HG03175 (cell line): ENCODE data around the gene CCDC178.
"Not testable (repeated sequence)": the region's sequence is repeated elsewhere in the genome, so short reads cannot be mapped to it uniquely, and the experiment has no call there.

Experiments
- ATAC-seq: cut with Tn5 transposase; IDR thresholded peaks from one replicate; pipeline ENCODE4 v1.9.1; 2021; ENCODE audit warnings: mild to moderate bottlenecking, moderate library complexity; ENCODE audit not compliant: unreplicated experiment

The CCDC178 gene, protein sequence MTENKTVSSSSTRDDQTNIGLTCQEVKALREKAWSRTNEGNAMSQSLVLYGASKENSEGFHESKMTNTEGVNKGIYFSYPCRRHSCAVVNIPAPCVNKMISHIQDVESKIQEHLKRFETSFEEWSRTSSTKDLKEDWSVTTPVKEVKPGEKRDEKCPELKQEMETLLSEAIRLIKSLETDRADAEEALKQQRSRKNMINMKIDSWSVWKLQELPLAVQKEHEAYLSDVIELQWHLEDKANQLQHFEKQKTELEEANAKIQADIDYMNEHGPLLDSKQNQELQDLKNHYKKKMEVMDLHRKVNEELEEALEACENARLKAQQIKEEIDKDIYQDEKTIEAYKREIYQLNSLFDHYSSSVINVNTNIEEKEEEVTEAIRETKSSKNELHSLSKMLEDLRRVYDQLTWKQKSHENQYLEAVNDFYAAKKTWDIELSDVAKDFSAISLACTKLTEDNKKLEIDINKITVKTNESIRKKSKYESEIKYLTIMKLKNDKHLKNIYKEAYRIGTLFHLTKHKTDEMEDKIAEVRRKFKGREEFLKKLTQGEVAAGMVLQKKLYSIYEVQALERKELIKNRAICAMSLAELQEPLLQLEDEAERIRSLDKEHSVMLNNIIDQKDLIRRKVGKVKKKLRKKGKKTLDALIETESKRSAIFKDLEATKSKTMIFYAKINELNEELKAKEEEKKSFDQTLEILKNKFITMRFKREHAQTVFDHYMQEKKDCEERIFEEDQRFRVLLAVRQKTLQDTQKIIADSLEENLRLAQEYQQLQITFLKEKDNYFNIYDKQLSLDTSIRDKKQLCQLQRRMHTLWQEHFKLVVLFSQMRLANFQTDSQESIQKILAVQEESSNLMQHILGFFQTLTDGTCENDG

DNA sequence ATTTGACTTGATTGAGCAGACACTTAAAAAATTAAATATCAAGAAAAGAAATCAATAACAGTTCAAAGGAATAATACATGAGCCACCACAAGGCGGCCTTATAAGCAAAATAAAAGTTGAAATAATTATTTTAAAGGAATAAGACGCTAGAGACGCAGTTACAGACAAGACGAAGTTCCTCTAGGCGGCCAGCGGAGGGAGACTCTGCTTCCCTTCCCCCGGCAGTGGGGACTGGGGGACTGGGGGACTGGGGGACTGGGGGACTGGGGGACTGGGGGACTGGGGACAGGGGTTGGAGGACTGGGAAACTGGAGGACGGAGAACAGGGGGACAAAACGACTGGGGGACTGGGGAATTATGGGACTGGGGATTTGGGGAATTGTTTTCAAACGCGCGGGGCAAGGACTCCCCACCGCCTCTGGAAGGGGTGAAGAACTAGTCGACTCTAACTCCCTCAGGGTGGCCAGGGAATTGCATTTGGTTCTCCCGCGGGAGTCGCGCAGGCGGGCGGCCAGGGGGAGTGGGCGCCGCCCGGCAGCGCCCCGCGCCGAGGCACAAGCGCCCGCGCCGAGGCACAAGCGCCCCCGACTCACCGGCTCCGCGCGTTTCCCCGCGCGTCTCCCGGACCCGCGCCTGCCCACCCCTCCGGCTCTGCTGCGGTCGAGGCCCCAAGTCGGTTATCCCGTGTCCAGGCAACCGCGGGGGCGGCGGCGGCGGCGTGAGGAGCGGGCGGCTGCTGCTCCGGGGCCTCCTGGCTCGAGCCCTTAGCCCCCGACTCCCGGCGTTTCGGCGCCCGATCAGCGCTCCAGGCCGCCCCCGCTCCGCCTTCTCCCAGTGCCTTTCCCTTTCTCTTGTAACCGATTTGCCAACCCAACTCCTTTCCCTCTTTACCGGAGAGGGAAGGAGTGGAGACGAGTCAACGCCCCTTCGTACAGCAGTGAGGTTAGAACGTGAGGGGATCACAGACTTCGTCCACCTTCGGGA, at the start of gene CCDC178:
TSS of gene CCDC178 (minus strand) at position 662 of the 984 bp plus-strand sequence. CDS start 28,633 bp downstream, outside the sequence.
- no peak for ATAC-seq

DNA sequence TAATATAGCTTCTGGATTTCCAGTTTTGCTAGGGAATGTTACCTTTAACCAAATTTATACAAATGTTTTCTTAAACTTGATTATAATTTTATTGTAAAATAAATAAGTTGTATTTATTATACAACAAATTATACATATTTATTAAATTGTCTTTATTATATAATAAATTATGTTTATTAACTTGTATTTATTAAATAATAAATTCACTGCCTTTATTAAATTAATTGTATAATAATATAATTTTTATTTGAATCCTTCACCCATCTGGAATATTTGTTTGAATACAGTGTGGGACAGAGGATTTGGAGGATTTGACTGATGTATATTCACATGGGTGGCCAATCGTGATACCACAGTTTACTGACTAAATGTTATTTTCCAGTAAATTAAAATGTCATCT, 43.4 kb upstream of the CCDC178 start:
- no peak for ATAC-seq

DNA sequence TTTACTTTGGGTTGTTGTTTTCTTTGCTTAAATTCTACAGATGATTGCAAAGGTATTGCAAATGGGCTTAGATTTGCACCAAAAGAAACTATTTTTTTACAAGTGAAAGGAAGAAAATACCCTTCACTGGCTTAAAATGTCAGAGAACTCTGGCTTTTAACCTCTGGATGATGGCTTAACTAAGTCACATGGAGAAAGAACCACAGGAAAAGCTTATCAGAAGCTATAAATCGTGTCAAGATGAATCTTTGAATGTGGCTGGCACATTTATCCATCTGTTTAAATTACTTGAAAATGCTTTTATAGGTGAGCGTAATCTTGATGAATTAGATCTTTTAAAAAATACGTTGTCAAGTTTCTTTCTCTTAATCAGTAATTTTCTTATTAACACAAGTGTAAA, 32.0 kb upstream of the CCDC178 start:
- ATAC-seq: no peak

DNA sequence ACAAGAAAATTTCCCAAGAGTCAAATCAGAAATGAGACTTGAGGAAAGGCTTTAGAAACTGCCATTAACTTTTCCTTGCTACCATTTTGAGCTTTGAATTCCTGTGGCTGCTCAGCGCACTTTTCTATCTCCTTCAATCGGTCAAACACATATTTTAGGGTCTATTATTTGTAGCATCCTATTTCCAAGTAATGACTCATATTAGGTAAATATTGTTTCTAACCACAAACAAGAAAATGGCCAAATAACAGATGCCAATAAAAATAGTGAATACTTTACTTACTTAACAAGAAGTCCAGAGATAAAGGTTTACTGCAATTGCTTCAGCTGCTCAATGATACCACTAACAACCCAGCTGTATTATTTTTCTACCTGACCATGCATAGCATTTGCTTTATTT, 29.7 kb upstream of the CCDC178 start:
- no peak for ATAC-seq

DNA sequence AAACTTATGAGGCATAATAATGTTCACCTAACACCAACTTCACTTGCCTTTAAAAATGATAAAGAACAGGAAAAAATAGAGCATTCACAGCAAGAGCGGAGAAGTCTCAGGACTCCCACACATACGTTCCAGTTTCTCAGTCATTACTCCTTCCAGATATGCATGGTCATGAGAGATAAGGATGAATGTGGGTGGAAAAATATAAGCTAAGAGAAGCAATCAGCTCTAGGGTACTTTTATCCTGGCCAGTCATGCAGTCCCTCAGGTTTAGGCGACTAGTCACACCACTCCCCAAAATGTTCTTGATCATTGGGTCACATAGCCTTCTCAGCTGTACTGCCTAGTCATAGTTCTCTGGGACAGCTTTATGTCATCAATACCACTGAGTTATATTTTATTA, 29.2 kb upstream of the CCDC178 start:
- no peak for ATAC-seq

DNA sequence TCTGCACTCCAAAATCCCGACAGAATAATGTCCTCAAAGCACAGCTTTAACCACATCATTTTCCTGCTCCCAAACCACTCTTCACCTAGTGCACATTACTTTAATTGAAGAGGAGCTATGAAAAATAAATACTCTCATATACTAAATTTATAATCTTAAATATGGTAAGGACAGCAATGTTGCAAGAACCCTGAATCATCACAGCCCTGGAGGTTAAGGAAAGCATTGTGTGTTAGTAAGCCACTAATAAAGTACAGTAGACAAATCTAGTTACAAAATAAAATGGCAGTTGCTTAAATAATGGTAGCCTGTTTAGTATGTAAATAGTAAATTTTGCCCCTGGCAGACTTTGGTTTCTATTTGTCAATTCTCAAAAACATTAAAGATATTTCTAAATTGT, 27.0 kb upstream of the CCDC178 start:
- no peak for ATAC-seq

DNA sequence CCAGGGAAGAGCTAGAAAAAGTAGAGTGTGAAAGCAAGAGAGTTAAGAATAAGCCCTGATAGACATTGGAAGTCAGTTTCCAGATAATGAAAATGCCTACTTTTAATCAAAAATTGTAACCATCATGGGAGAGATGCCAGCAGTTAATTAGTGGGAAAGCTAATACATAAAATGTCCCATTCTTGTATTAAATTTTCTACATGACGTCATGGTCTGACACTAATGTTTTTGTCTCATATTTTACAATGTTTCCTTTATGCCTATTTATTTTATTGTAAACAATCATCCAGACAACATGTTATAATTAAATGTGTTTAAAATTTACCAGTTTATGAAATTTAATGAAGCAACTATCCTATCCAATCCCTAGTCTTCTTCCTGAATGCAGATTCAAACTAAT, 26.3 kb upstream of the CCDC178 start:
- ATAC-seq: no peak

DNA sequence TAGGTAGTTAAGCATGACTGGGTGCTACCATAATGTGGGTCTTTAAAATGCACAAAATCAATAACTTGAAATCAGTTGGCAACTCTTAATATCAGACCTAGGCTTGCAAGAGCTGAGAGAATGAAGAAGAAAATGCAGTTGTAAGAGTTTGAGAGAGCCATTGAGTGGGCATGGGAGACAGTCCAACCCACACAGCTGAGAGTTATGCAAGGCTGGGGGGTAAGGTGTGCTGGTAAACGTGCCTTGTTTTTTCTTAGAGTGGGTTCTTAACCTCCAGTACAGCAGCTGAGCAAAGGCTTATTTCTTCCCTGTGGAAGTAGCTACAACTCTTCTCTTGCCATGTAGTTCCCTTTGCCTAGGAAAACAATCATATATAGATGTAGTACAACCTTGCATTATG, 20.2 kb upstream of the CCDC178 start:
- no peak for ATAC-seq

DNA sequence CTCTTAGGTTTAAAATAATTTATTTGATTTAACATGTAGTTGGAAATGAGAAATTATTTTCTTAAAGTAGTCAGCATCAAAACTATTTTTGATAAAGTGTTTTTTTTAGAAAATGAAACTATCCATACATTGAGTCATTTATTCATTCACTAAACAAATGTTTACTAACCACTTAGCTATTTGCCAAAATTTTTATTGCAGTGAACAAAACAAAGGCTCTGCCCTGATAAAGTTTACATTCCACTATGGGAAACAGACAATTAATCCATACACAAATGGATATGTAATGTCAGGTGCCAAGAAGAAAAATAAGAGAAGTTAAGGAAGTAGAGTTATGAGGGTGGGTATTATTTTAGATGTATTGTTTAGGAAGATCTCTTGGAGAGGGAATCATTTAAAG, 19.1 kb upstream of the CCDC178 start:
- ATAC-seq: no peak

DNA sequence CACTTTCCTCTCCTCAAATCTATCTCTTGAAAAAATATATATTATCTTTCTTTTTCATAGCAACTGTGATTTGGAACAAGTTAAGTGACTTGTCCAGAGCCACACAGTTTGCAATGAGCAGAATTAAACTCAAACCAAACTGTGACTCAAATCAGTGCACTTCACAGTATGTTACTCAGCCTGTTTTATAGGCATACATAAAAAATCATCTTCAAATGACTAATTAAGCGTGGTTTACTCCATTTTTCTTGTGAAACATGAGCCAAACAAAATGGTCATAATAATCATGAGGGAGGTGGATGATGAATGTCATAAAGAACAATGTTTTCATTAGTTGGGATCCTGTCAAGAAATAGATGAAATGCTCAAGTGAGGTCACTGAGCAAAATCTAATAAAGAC, 6.1 kb upstream of the CCDC178 start:
- no peak for ATAC-seq

DNA sequence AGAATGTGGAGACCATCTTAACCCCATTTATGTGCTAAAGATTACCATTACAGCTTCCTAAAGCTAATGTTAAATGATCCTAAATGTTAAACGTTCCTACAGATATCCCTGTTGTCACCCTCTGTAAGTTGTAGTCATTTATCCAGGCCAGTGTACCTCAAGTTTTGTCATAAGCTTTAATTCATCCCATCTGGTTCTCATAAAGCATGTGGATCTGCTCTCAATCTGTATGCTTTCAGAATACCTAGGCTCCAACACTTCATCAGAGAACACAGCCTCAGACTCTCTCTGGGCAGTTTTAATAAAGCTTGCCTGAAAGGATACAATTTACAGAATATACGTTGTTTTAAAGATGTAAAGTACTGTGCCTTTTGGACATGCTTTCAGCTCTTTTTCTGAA, 4.2 kb upstream of the CCDC178 start:
- no peak for ATAC-seq

DNA sequence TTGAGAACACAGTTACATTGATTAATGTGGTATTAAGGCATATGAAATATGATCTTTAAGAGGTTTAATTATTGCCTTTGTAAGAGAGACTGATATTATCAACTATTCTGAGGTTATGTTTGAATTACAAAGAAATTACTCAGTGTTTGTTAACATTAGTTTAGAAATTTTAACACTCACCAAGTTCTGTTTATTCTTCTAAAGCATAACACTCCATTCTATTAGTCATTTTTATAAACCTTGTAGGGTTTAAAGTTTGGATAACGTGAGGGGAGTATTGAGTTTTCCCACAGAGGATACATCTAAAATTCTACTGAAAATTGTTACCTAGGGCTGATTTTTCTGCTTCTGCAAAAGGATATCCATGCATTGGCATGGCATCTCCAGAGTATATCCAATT, 7.7 kb downstream of the CCDC178 start:
- no peak for ATAC-seq

DNA sequence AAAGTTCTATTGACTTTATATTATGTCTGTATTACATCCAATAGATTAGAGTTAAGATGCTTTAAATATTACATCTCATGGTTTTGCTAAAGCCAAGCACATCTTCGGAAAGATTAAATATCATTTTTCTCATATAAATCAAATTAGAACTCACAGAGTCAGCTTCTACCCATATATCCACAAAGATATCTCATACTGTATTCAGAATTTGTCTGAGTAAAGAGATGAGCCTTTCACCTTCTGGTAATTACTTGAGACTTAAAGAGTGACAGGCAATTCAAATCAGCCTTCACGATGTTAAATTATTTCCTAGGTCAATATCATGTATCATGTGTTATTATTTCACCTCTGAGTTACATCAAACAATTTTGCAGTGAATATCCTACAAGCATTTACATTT, 13.0 kb downstream of the CCDC178 start:
- ATAC-seq: no peak

DNA sequence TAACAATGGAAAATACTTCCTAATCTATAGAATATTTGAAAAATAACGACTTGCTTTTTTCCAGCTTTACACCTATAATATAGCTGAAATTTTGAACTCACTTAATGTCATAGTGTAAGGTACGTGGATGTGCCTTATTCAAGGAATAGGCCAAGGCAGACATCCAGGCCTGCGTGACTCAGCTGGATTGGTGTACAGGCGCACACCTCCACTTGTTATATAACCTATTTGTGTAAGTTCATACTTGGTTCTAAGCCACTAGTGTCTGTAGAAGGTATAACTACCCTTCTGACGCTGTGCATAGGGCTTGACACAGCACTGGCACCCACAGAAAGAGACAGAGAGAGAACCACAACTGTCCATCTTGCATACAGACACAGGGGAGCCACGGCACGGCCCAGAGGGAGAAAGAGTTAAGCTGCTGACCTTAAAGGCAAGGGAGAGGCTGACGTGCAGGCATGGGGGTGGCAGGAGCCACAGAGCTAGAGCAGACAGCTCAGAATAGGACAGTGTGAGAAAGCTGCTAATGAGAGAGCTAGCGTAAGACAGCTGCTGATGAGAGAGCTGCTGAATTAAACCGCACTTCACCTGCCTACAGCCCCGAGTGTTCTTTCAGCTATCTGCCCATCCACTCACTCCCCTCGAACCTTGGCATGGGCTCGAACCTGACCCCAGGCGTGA, 16.1 kb downstream of the CCDC178 start:
- no peak for ATAC-seq

DNA sequence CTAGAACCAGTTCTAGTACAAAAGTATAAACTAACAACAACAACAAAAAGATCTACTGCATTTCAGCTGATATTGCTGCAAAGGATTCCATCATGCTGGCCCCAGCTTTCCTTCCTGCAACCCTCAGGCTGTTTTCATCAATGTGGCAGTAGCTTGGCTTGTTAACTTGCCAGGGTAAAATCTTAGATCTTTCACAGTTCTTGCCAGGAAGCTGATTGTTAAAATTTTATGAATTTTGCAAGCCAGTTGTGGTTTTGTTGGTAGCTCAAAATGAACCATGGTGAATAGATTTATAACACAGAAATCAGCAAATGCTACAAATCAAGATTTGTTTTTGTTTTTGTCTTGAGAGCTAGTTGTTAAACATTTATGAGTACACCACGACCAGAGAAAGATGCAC, 19.3 kb downstream of the CCDC178 start:
- no peak for ATAC-seq

DNA sequence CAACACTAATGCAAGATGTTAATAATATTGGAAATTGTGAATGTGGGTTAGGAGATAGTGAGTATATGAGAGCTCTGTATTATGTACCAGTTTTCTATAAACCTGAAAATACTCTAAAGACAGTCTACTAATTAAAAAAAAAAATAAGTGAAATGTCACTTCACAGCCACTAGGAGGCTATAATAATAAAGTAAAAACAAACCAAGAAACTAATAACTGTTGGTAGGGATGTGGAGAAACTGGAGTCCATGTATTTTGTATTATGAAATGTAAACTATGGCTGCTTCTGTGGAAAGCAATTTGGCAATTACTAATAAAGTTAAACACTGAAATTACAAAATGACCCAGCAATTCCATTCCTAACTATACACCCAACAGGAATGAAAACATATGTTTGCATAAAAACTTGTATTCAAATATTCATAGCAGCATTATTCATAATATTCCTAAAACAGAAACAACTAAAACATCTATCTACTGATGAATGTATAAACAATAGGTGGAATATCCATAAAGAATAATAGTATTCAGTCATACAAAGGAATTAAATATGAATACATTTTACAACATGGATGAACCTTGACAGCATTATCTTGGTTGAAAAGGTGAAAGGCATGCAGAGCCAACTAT, 36.2 kb downstream of the CCDC178 start:
- no peak for ATAC-seq

DNA sequence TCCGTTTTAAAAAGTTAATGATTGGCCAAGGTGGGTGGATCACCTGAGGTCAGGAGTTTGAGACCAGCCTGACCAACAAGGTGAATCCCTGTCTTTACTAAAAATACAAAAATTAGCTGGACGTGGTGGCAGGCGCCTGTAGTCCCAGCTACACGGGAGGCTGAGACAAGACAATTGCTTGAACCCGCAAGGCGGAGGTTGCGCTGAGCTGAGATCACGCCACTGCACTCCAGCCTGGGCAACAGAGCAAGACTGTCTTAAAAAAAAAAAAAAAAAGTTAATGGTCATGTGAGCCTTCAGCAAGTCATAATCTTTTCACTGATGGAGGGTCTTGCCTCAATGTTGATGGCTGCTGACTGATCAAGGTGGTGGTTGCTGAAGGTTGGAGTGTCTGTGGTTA, 41.6 kb downstream of the CCDC178 start:
- not testable (repeated sequence) for ATAC-seq

DNA sequence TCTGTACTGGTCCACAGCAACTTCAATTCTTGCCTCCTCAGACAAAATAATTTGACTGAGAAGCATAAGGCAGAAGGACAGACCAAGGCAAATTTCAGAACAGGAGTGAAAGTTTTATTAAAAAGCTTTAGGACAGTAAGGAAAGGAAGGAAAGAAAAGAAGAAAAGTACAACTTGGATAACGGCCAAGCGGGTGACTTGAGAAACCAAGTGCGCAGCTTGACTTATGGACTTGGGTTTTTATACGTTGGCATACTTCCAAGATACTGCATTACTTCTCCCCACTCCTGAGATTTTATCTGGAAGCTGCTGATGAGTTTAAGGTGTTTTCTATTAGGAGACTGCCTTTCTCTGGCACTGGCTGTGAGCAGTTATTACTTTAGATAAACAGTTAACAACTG, 64.7 kb downstream of the CCDC178 start:
- ATAC-seq: no peak

DNA sequence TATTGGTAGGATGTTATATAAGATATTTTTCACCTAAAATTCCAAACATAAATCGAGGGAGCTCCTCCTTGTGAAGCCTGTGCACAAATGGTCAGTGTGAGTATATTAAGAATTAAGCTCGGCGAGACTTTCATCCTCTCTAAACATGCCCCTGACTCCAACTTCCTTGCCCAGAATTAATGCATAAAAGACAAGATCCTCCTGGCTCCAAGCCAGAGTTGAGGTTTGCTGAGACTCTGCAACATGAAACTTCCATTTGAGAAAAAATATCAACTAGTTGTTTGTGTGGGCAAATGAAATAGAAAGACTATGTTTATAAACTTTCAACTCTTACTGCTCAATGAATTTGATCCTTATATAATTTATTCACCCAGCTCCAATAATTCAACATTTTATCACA, 68.1 kb downstream of the CCDC178 start:
- no peak for ATAC-seq
